CD4-positive, alpha-beta memory T cell (primary cell): ENCODE data around the gene DIP2C. TPM values are rescaled to one million over a fixed set of nuclear protein-coding genes. Genes with fewer than 3 reads are reported as not detected.
"Not testable (repeated sequence)": the region's sequence is repeated elsewhere in the genome, so short reads cannot be mapped to it uniquely, and the experiment has no call there.

Experiments used
- CTCF ChIA-PET: fragments of 350-600 bp; sonication (Branson Sonifier 250); formaldehyde crosslinking; loops from one replicate; lab custom pipeline; 2021; ENCODE audit warnings: inconsistent platforms; ENCODE audit not compliant: partially characterized antibody; lab: Charles Lee
- POLR2A ChIA-PET: fragments of 350-600 bp; sonication (Branson Sonifier 250); formaldehyde crosslinking; loops from one replicate; lab custom pipeline; 2021; ENCODE audit not compliant: partially characterized antibody; lab: Charles Lee
- DNase-seq, 5 donors: peaks; one replicate each; pipeline versions ENCODE4 v3.0.0 to v3.0.0-alpha.2; 2020 to 2022; ENCODE audit warnings: mixed read lengths in 1 of 5
- H3K27ac ChIP-seq: one replicate; pipeline ENCODE4 v1.7.0; 2013; ENCODE audit warnings: low read depth, low read length
- H3K27me3 ChIP-seq: 2 replicates; pipeline ENCODE4 v1.7.0; 2013; ENCODE audit warnings: mild to moderate bottlenecking, low read length, moderate library complexity; ENCODE audit not compliant: insufficient read depth
- H3K36me3 ChIP-seq: 2 replicates; pipeline ENCODE4 v1.7.0; 2013; ENCODE audit warnings: mild to moderate bottlenecking, low read length, moderate library complexity; ENCODE audit not compliant: insufficient read depth
- H3K4me1 ChIP-seq: 2 replicates; pipeline ENCODE4 v1.7.0; 2013; ENCODE audit warnings: mild to moderate bottlenecking, low read length, moderate library complexity; ENCODE audit not compliant: insufficient read depth
- H3K4me3 ChIP-seq, 2 donors: one replicate each; pipeline ENCODE4 v1.7.0; 2013; ENCODE audit warnings: low read length in 2 of 2, mild to moderate bottlenecking in 1 of 2
- H3K9me3 ChIP-seq, 2 donors: one replicate each; pipeline ENCODE4 v1.7.0; 2013; ENCODE audit warnings: low read length in 2 of 2, control low read depth in 1 of 2; ENCODE audit not compliant: control insufficient read depth in 1 of 2
- H3K27ac Mint-ChIP-seq, 7 donors: one replicate each; pipeline ENCODE4 v1.8.0; 2020 to 2021; ENCODE audit warnings: mixed read lengths in 7 of 7, mild to moderate bottlenecking in 6 of 7, inconsistent platforms in 3 of 7, moderate library complexity in 3 of 7
- H3K27me3 Mint-ChIP-seq, 2 donors: one replicate each; pipeline ENCODE4 v1.8.0; 2020 to 2021; ENCODE audit warnings: mixed read lengths in 2 of 2
- H3K36me3 Mint-ChIP-seq, 2 donors: one replicate each; pipeline ENCODE4 v1.8.0; 2020 to 2021; ENCODE audit warnings: mixed read lengths in 2 of 2, inconsistent platforms in 1 of 2, mild to moderate bottlenecking in 1 of 2
- H3K4me1 Mint-ChIP-seq, 4 donors: one replicate each; pipeline ENCODE4 v1.8.0; 2020 to 2021; ENCODE audit warnings: mixed read lengths in 4 of 4, mild to moderate bottlenecking in 1 of 4
- H3K4me3 Mint-ChIP-seq, 8 donors: one replicate each; pipeline ENCODE4 v1.8.0; 2020 to 2021; ENCODE audit warnings: mixed read lengths in 8 of 8, mild to moderate bottlenecking in 7 of 8, moderate library complexity in 6 of 8, inconsistent platforms in 3 of 8
- H3K9me3 Mint-ChIP-seq, 8 donors: one replicate each; pipeline ENCODE4 v1.8.0; 2020 to 2021; ENCODE audit warnings: mixed read lengths in 8 of 8, mild to moderate bottlenecking in 5 of 8, inconsistent platforms in 3 of 8, moderate library complexity in 1 of 8
- intact Hi-C: fragments of 100-400 bp; cut with micrococcal nuclease; formaldehyde crosslinking; loops from one replicate; pipeline ENCODE4 v1.15.1; 2023
- polyA plus RNA-seq, 2 donors: library from polyadenylated mRNA; unstranded; fragments of 300-500 nt; fragmentation: Illumina TruSeq; gene quantifications; one replicate each; pipeline ENCODE4 v1.2.3, GENCODE V29; 2021
- total RNA-seq, 2 experiments: library from RNA; stranded (reverse); gene quantifications; one replicate each; pipeline ENCODE4 v1.2.3, GENCODE V29; 2021

The DIP2C gene
- total and polyA plus RNA-seq, 4 experiments from 2014 or later, result 1.1 to 6.0 (median 3.9) TPM

DNA sequence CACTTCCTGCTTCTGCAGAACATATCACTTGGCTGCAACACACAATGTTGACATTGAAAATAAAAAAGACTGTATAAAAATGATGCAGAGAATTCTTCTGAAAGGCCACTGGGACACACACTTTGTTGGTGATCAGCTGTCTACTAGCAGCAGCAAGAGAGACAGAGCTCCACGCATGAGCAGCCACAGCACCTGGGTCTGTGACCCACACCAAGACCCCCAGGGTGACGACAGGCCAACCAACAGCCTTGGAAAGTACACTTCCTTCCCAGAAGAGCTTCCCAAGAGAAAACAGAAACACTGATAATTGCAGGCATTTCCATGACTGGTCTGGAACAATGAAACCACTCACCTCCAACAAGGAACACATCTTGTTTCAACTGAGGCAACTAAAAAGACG is 239.0 kb downstream of the DIP2C start:
- Mint-ChIP-seq H3K4me3 (peak overlapping the region; percentile 72 to 89 (median 79)), H3K27ac (peak overlapping the region; percentile 88 to 95 (median 90)), H3K36me3 (no peaks in the 10 kb centered on the region), H3K27me3 (no peaks in the 10 kb centered on the region), H3K9me3 (no peaks in the 10 kb centered on the region), H3K4me1 (peaks cover 34 to 77% (median 56%) of the 10 kb centered on the region in 4 donors)
- ChIA-PET CTCF (interaction anchor here (0.8 to 1.7 kb wide), 3 partner anchors 9 to 189 kb away, joined by 3 to 8 read pairs (median 3); no protein-coding TSS in a partner anchor), POLR2A (interaction anchor here (1.0 to 3.8 kb wide), 8 partner anchors 11 to 117 kb away, joined by 3 to 44 read pairs (median 8); no protein-coding TSS in a partner anchor)
- Histone ChIP-seq H3K4me3 (peak overlapping the region in 1 of 2 donors; percentile 37), H3K36me3 (no peaks in the 10 kb centered on the region), H3K4me1 (peaks cover 71% of the 10 kb centered on the region), H3K9me3 (no peaks in the 10 kb centered on the region), H3K27ac (peak overlapping the region; percentile 14), H3K27me3 (no peaks in the 10 kb centered on the region)
- peak in 1 of 5 donors; percentile 14 for DNase-seq
- intact Hi-C loops, result loop anchor here (5.0 kb wide), 1 partner anchor 118 kb away; no protein-coding TSS in a partner anchor

DNA sequence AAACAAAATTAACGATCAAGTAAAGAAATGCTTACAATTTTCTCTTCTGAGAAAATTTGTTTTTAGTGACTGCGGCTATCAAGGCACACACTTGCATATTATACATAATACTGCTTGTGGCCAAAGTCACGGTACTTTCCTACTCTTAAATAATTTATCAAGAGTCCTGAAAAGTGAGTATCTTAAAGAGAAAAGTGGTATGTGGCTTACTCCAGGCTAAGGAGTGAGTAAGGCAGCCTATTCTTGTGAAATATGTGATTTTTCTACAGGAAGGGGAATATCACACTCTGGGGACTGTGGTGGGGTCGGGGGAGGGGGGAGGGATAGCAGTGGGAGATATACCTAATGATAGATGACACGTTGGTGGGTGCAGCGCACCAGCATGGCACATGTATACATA is 240.1 kb downstream of the DIP2C start:
- H3K9me3 ChIP-seq, H3K4me3 ChIP-seq, H3K27me3 ChIP-seq, H3K27me3 Mint-ChIP-seq, DNase-seq, H3K36me3 ChIP-seq, H3K36me3 Mint-ChIP-seq, CTCF ChIA-PET, H3K27ac ChIP-seq, intact Hi-C loops, H3K9me3 Mint-ChIP-seq: not testable (repeated sequence)
- POLR2A ChIA-PET, result interaction anchor here (2.3 kb wide), 1 partner anchor 10 kb away, joined by 11 read pairs; no protein-coding TSS in a partner anchor
- H3K4me1 ChIP-seq, result peaks cover 63% of the 10 kb centered on the region
- Mint-ChIP-seq H3K4me3 (peak overlapping the region in 3 of 8 donors; percentile 1 to 63 (median 10)), H3K4me1 (peaks cover 33 to 77% (median 53%) of the 10 kb centered on the region in 4 donors), H3K27ac (peak overlapping the region in 6 of 7 donors; percentile 38 to 72 (median 63))

DNA sequence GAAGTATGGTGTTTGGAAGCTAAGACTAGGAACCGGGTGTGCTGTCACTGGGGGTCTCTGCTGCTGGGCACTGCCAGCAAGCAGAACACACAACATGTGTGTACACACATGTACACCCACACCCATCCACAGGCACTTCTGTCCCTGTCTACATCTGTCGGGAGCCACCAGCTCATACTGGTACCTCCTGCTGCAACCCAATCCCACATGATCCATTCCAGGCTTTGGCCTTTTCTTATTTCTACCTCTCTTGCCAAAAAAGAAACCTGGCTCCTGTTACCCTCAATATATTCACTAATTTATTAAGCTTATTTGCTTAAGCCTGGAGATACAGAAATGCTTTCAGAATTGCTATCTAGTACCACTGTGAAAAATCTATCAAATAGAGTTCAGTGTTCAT is 246.0 kb downstream of the DIP2C start:
- no peaks in the 10 kb centered on the region for H3K27me3 ChIP-seq
- Mint-ChIP-seq H3K36me3 (peaks cover 0 to 13% of the 10 kb centered on the region in 2 donors), H3K4me1 (peaks cover 10 to 45% (median 28%) of the 10 kb centered on the region in 4 donors), H3K4me3 (no peak overlapping the region), H3K27me3 (no peaks in the 10 kb centered on the region), H3K9me3 (peaks cover 0 to 2% (median 0%) of the 10 kb centered on the region in 8 donors), H3K27ac (no peak overlapping the region)
- peaks cover 27% of the 10 kb centered on the region for H3K4me1 ChIP-seq
- H3K27ac ChIP-seq, result no peak overlapping the region
- intact Hi-C loops, result no loop called here
- H3K9me3 ChIP-seq, result no peaks in the 10 kb centered on the region
- H3K36me3 ChIP-seq, result no peaks in the 10 kb centered on the region
- CTCF ChIA-PET, result no interaction called here
- no peak for DNase-seq
- POLR2A ChIA-PET, result no interaction called here
- H3K4me3 ChIP-seq, result no peak overlapping the region

DNA sequence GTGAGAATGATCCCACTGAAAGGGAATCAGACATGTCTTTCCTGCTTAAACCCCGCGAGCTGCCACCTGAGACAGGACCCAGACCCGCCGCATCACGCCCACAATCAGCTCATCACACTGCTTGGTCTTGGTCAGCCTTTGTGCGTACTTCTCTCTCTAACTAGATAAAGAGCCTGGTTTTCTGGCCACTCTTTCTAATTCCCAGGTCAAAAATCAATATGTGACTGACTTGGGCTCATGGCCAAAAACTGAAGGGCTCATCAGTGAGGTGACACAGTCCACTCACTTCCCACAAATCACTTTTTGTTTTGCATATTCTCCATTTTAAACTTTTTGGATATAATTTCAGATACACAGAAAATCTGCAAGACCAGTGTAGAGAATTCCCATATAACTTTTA is 247.3 kb downstream of the DIP2C start:
- no peak overlapping the region for H3K4me3 Mint-ChIP-seq
- POLR2A ChIA-PET, result interaction anchor here (0.8 kb wide), 1 partner anchor 9 kb away, joined by 3 read pairs; no protein-coding TSS in a partner anchor
- DNase-seq, result no peak
- no peak overlapping the region for H3K27ac ChIP-seq
- H3K9me3 Mint-ChIP-seq, result peaks cover 0 to 2% (median 0%) of the 10 kb centered on the region in 8 donors
- CTCF ChIA-PET, result no interaction called here
- no peaks in the 10 kb centered on the region for H3K36me3 ChIP-seq
- no peaks in the 10 kb centered on the region for H3K27me3 ChIP-seq
- peaks cover 18 to 51% (median 37%) of the 10 kb centered on the region in 4 donors for H3K4me1 Mint-ChIP-seq
- H3K9me3 ChIP-seq, result no peaks in the 10 kb centered on the region
- intact Hi-C loops, result no loop called here
- no peak overlapping the region for H3K4me3 ChIP-seq
- H3K4me1 ChIP-seq, result peaks cover 39% of the 10 kb centered on the region
- no peaks in the 10 kb centered on the region for H3K27me3 Mint-ChIP-seq
- peaks cover 0 to 15% of the 10 kb centered on the region in 2 donors for H3K36me3 Mint-ChIP-seq
- H3K27ac Mint-ChIP-seq, result no peak overlapping the region

DNA sequence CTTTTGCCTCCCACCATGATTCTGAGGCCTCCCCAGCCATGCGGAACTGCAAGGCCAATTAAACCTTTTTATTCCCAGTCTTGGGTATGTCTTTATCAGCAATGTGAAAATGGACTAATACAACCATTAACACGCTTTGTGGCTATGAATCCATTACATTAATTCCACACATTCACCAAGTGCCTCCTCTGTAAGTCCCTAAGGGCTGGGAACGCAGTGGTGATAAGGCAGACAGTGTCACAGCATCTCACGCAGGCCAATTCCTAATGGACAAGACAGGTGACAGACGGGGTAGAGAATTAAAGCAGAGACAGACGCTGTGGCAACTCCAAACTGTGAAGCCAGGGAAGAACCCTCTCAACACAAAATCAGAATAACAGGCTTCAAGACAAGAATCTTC is 247.8 kb downstream of the DIP2C start:
- intact Hi-C loops, result no loop called here
- CTCF ChIA-PET, result no interaction called here

DNA sequence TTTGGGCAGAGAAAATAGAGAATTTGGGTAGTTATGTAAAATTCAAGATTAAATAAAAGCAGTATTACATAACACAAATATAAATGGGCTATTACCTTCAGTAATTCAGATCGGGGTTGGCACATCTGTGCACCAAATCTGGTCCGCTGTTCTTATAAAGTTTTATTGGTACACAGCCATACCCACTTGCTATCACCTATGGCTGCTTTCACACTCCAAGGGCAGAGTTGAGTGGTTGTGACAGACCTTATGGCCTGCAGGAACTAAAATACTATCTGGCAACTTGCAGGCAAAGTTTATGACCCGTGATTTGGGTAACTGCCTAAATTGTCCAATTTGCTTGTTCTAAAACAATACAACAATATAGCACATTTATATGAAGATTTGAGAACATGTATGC is 249.3 kb downstream of the DIP2C start:
- Mint-ChIP-seq H3K27me3 (no peaks in the 10 kb centered on the region), H3K4me3 (no peak overlapping the region), H3K27ac (no peak overlapping the region), H3K9me3 (peaks cover 0 to 2% (median 0%) of the 10 kb centered on the region in 8 donors), H3K4me1 (peaks cover 19 to 57% (median 36%) of the 10 kb centered on the region in 4 donors), H3K36me3 (peaks cover 0 to 17% of the 10 kb centered on the region in 2 donors)
- Histone ChIP-seq H3K27me3 (no peaks in the 10 kb centered on the region), H3K27ac (no peak overlapping the region), H3K36me3 (no peaks in the 10 kb centered on the region), H3K4me3 (no peak overlapping the region), H3K9me3 (no peaks in the 10 kb centered on the region), H3K4me1 (peaks cover 42% of the 10 kb centered on the region)
- POLR2A ChIA-PET, result interaction anchor here (1.6 kb wide), 1 partner anchor 10 kb away, joined by 11 read pairs; no protein-coding TSS in a partner anchor
- intact Hi-C loops, result no loop called here
- CTCF ChIA-PET, result no interaction called here
- no peak for DNase-seq

More for the DNA sequence above, 247.8 kb downstream of the DIP2C start:
- no peaks in the 10 kb centered on the region for H3K36me3 ChIP-seq
- H3K4me1 ChIP-seq, result peaks cover 43% of the 10 kb centered on the region
- Mint-ChIP-seq H3K4me1 (peaks cover 19 to 51% (median 37%) of the 10 kb centered on the region in 4 donors), H3K36me3 (peaks cover 0 to 17% of the 10 kb centered on the region in 2 donors), H3K27me3 (no peaks in the 10 kb centered on the region), H3K4me3 (no peak overlapping the region), H3K27ac (no peak overlapping the region), H3K9me3 (peaks cover 0 to 2% (median 0%) of the 10 kb centered on the region in 8 donors)
- H3K9me3 ChIP-seq, result no peaks in the 10 kb centered on the region
- no peak overlapping the region for H3K4me3 ChIP-seq
- no peak for DNase-seq
- H3K27ac ChIP-seq, result no peak overlapping the region
- POLR2A ChIA-PET, result no interaction called here
- no peaks in the 10 kb centered on the region for H3K27me3 ChIP-seq

DNA sequence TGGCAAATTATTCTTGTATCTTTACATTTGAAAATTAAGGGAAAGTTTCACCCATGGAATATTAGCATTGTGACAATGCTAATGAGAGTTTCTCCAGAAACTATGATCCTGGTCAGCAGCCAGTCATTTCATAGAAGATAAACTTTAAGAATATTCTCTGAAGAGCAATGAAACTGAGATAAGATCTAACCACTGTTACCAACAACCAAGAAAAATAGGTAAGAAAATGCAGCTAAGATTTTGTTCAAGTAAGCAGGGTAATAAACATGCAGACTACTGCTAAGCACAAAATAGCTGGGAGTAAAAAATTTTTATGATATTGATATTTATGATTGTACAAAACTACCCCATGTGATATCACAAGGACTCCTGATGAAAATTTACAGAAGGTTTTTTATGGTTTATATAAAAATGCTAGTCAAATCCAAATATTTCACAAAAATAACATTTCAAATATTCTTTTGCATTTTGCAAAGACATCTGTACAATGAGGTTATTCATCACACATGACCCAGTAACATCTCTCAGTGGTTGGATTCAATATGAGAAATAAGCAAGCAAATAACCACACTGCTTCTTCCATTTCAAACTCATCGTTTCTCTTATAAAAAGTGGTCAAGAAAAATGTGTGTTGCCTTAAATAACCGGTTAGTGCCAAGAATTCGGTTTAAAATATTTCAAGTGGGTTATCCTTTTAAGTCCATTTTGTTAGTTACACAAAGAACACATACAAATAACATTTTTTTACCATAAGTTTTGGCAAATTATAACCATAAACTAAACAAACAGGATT is 251.6 kb downstream of the DIP2C start:
- Mint-ChIP-seq H3K27ac (peak overlapping the region; percentile 74 to 96 (median 85)), H3K4me3 (peak overlapping the region in 7 of 8 donors; percentile 32 to 80 (median 69)), H3K36me3 (peaks cover 0 to 17% of the 10 kb centered on the region in 2 donors), H3K27me3 (no peaks in the 10 kb centered on the region), H3K4me1 (peaks cover 31 to 58% (median 46%) of the 10 kb centered on the region in 4 donors), H3K9me3 (peaks cover 0 to 2% (median 0%) of the 10 kb centered on the region in 8 donors)
- DNase-seq, result peak in 4 of 5 donors; percentile 35 to 58 (median 42)
- POLR2A ChIA-PET, result interaction anchor here (1.0 to 2.4 kb wide), 4 partner anchors 13 to 109 kb away, joined by 3 to 17 read pairs (median 8); no protein-coding TSS in a partner anchor
- Histone ChIP-seq H3K9me3 (no peaks in the 10 kb centered on the region), H3K36me3 (no peaks in the 10 kb centered on the region), H3K27me3 (no peaks in the 10 kb centered on the region), H3K4me1 (peaks cover 55% of the 10 kb centered on the region), H3K4me3 (no peak overlapping the region), H3K27ac (no peak overlapping the region)
- CTCF ChIA-PET, result interaction anchor here (1.6 kb wide), 1 partner anchor 15 kb away, joined by 3 read pairs; no protein-coding TSS in a partner anchor
- intact Hi-C loops, result loop anchor here (1.0 to 5.0 kb wide), 2 partner anchors 13 to 34 kb away; no protein-coding TSS in a partner anchor
